ENCODE measurements around the gene HSPA1A. TPM values are rescaled to one million over a fixed set of nuclear protein-coding genes. Genes with fewer than 3 reads are reported as not detected.
"Not testable (repeated sequence)": the region's sequence is repeated elsewhere in the genome, so short reads cannot be mapped to it uniquely, and the experiment has no call there.

Gene HSPA1A
- polyA plus RNA-seq, 1 donor, result 72.3 TPM

DNA sequence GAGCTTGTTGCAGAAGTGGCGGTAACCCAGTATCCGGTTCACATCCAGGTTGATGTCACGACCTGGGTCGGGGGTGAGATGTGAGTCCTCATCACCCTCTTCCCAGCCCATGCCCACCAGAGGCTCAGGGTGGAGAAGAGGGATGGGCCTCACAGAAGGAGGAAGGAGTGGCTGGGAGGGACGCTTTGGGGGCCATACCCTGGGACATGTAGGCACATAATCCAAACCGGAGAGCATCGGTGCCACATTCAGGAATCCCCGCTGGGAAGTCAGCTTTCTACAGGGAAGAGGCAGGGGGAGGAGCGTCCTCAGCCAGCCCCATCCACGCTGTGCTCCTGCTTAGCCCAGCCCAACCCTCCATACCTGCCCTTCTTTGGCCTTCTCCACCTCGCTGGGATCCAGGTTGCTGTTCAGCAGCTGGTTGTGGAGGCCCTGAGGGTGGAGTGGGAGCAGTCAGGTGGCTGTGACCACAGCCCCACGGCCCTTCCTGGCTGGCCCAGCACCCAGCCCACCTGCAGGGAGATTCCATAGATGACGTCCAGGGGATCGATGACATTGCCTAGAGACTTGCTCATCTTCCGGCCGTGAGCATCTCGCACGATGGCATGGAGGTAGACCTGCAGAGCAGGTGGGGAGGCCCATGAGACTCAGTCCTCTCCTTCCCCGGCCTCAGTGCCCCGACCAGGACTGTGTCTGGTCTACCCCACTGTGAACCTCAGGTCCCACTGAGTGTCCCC is 34.7 kb upstream of the HSPA1A start:
- no peak for DNase-seq

DNA sequence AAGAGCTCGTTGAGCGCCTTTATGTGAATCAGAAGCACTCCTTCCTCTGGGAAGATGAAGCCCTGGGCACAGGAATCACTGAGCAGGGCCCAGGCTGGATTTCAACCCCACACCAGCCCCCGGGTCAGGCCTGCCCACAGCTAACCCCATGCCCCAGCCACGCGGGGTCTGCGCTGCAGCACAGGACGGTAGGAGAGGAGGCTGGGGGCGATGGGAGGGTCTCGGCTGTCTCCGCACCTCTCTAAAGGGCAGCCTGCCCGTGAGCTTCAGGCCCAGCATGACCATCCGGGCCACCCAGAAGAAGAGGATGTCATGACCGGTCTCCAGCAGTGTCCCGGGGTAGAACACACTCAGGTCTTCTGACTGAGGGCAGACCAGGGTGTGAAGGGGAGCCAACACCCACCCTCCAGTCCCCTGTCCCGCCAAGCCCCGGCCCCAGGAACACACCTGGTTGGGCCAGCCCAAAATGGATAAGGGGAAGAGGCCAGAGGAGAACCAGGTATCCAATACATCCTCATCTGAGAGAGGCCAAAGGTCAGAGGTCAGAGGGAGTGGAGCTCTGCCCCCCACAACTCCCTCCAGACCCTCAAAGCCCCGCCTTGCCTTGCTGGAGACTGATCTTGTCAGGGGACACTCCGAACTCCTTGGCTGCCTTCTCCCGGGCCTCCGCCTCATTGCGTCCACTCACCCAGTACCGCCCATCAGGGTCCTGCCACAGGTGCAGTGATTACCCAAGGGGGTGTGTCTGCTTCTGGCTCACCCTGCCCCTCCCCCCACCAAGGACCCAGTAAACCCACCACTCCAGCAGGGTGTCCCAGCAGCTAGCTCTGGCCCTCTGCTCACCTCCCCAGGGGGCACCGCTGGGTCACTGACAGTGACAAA is 33.9 kb upstream of the HSPA1A start:
- DNase-seq, result no peak

DNA sequence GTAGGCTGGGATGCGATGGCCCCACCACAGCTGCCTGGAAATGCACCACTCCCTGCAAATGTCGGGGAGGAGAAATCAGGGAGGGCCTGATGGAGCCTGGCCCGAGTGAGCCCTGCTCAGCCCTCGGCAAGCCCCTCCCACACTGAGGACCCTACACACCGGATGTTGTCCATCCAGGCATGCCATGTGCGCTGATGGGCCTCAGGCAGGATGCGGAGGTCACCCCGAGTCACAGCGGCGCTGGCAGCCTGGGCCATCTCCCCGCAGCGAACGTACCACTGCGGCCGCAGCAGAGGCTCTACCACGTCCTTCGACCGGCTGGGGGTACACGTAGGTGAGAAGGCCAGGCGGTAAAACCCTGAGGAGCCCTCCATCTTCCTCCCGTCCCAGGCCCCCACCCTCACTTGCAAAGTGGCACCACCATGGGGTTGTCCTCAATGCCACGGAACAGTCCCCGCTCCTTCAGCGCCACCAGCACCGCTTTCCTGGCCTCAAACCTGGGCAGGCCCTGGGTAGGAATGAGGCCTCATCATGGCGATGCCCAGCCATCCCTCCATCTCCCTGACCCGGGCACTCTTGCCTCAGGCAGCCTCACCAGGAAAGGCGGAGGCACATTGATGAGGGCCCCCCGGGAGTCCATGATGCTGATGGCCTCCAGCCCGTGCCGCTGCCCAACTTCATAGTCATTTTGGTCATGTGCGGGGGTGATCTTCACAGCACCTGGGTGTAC is 33.1 kb upstream of the HSPA1A start:
- DNase-seq, result no peak

GRCh38 chr6:31784098-31784925 is 31.0 kb upstream of the HSPA1A start:
- DNase-seq, result no peak

DNA sequence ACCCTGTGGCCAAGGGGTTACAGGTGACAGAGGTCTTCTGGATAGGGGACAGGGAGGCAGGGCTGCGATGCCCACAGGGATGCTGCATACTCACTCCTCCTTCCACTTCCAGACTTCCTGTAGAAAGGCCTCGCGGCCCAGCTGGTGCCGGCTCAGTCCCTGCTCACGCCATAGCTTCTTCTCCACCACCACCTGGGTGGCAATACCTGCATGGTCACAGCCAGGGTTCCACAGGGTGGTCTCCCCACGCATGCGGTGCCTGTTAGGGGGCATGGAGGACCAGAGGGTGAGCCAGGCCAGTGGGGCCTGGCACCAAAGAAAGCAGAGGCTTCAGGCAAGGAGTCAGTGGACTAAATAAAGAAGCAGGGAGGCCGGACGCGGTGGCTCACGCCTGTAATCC is 29.9 kb upstream of the HSPA1A start:
- no peak for DNase-seq

DNA sequence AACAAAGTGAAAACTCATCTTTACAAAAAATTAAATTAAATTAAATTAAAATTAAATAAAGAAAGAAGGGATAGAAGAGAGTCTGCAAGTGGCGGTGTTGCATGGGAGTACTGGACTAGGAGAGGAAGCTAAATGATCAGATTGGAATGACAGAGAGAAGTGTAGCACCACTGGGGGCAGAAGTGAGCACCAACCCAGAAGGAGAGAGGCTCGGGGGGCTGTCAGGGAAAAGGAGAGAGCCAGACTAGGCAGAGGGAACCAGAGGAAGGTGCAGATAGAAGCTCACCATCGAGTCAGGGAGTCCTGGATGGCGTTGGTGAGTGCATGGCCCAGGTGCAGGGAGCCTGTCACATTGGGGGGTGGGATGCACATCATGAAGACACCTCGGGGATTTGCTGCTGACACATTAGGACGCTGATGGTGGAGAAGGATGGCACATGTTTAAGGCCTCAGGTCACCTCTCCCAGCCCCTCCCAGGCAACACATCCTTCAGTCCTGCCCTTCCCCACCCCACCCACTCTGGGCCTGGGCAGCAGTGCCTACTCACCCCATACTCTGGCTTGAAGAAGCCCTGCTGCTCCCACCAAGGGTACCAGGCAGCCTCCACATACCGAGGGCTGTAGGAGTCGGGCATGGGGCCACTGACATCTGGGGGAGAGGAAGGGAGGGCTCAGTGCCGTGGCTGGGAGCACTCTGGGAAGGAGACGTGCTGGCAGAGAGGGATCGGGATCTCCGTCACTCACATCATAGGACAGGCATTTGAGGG is 23.8 kb upstream of the HSPA1A start:
- DNase-seq, result peak; percentile 76

GRCh38 chr6:31792090-31792374 is 23.3 kb upstream of the HSPA1A start:
- no peak for DNase-seq

GRCh38 chr6:31792761-31793171 is 22.6 kb upstream of the HSPA1A start:
- no peak for DNase-seq

DNA sequence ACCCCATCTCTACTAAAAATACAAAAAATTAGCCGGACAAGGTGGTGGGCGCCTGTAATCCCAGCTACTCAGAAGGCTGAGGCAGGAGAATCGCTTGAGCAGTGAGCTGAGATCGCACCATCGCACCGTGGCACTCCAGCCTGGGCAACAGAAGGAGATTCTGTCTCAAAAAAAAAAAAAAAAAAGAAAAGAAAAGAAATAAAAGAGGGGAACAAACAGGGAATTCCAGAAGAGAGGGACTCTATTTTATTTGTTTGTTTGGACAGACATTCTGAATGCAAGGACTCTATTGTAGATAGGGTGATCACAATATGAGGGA is 21.5 kb upstream of the HSPA1A start:
- not testable (repeated sequence) for DNase-seq

- no peak for DNase-seq
These were observed 21.0 kb upstream of the HSPA1A start for GRCh38 chr6:31794294-31794865.

DNA sequence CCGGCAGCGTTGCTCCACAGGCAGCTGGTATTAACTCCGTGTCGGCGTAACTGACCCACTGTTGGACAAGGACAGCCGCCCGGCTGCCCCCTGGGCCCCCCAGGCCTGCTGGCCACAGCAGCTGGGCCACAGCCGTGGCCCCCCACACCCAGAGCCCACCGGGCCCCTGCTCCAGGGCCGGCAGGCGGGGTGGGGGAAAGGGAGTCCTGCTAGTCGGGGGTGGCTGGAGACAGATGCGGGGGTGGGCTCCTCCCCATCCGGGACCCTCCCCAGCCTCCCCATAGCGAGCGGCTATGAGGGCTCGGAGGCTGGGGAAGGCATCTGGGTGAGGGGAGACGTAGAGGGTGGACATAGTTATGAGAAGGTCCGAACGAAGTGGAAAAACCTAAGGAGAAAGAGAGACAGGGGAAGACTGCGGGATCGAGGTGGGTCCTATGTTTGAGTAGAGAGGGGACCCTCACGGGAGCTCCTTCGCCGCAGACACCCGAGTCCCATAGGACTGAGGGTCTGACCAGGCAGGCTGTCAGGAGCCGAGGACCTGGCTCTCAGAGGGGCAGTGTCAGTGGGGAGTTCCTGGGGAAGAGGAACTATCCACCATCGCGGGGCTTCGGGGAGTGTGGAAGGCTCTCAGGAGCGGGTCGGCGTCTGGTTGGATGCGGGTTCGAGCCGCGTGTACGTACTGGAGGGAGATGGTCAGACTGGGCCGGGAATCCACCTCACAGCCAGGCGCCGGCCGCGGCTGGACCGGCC is 20.3 kb upstream of the HSPA1A start:
- DNase-seq, result no peak

DNA sequence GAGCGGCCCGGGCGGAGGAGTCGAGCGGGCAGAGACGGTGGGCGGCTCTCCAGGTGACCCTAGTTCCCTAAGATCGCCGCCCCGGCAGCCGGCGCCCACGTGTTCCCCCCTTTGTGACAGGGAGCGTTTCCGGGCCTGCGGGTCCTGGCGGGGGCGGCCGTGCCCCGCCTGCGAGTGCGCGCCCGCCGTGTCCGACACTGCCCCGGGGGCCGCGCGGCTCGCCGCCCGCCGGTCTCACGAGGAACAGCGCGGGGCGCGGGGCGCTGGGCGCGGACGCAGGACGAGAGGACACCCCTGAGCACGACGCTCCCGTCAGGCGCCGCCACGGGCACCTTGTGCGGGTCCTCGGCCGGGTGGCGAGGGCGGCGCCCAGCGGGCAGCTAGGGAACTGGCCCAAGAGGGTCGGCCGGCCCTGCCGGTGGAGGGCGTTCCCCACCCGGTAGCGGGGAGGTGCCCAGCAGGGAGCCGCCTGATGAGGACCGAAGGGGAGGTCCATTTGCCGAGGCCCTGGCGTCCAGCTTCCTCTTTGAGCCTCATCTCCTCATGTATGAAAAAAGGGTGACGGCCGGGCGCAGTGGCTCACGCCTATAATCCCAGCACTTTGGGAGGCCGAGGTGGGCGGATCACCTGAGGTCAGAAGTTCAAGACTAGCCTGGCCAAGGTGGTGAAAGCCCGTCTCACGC is 19.6 kb upstream of the HSPA1A start, which contains the start of gene VARS1:
Gene VARS1 (minus strand): TSS at position 137 of the 683 bp plus-strand sequence. CDS start 535 bp downstream, outside the sequence.
- DNase-seq, result peak; percentile 79

DNA sequence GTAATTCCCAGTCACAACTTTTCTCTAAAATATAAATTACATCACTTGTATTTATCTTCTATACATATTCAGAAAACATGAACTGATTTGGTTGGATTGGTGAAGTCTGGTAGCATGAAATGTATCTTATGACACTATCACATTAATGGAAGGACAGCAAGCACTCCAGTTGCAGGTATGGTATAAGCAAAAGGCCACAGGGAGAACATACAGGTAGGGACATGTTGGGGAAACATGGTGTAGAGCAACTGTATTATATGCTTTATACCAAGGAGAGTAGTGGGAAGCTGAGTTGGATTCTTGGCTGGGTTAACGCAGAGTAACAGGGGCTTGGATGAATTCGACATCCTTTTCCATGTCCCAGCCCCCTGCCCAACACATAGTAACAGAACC is 18.4 kb upstream of the HSPA1A start:
- no peak for DNase-seq

DNA sequence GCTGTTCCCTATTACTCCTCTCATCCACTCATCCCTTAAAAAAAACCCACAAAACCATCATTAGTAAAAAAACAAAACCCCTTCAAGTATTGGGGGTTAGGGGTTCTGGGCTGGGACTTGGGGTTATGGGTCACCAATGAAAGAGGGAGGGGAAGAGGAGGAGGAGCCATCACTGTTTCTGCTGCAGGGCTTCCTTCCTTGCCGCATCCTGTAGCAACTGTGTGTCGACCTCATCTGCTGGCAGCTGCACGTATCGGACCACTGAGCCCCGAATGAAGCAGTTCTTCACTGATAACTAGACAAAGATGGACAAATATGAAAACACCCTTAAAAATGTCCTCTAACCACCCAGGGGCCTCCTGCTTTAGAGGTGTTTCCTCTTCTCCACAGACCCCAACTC is 17.8 kb upstream of the HSPA1A start:
- DNase-seq, result no peak

DNA sequence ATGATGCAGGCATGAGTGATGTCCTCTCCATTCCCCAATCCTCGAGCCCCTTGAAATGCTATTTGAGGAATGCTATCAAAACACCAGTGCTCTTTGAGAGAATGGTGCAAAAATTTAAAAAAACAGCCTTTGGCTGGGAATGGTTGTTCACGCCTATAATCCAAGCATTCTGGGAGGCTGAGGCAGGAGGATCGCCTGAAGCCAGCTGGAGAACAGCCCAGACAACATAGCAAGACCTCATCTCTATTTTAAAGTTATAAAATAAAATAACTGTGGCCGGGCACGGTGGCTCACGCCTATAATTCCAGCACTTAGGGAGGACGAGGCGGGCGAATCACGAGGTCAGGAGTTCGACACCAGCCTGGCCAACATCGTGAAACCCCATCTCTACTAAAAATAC is 15.6 kb upstream of the HSPA1A start:
- no peak for DNase-seq

DNA sequence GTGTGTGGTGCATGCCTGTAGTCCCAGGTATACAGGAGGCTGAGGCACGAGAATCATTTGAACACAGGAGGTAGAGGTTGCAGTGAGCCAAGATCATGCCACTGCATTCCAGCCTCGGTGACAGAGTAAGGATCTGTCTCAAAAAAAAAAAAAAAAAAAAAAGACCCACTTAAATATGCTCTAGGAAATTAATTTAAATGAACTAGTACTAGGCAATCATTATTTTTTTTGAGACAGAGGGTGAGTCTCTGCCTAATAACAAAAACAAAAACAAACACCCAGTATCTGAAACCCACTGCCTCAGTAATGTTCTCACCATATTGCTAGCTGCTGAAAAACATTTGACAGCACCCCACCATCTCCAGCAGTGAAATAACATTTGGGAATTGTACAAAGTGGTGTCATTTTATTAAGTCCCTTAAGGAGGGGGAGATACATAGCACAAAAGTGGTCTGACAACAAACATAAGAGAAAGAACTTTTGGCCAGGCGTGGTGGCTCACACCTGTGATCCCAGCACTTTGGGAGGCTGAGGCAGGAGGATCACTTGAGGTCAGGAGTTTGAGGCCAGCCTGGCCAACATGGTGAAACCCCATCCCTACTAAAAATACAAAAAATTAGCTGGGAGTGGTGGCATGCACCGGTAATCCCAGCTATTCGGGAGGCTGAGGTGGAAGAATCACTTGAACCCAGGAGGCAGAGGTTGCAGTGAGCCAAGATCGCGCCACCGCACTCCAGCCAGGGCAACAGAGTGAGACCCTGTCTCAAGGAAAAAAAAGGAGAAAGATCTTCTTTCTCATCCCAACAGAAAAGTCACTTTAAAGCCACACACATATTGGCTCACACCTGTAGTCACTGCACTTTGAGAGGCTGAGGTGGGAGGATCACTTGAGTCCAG is 14.1 kb upstream of the HSPA1A start:
- not testable (repeated sequence) for DNase-seq

DNA sequence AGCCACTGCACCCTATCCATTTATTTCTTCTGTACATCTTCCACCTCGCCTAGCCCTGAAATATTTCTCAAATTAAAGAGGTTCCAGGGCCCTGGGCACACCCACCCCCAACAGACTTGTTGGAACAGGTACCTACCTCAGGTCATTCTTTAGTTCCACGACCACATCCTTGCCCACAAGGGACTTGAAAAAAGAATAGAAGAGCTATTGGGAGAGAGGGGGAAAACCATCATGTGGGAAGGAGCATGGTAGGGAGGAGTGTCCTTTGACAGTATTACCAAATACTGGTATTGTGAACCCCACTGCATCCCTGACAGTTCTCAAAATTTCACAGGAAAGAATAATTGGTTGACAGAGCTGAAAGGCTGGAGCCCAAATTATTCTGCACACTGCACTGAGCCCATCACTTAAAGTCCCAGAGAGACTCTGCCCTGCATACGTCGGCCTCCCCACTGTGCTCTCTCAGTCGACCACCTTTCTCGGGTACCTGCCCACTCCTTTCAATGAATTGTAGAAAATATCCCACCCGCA is 9.3 kb upstream of the HSPA1A start:
- DNase-seq, result no peak

Measured in left kidney (tissue), 2 donors.